GM12873 (cell line): ENCODE measurements around the gene CADM2.

Source experiments
- TF ChIP-seq, protein P1 (sequence below): IDR thresholded peaks from 2 replicates; pipeline ENCODE4 v1.5.1; 2012; ENCODE audit warnings: low read depth, mild to moderate bottlenecking, moderate library complexity, low read length, control low read depth; ENCODE audit not compliant: insufficient read depth; ENCODE audit errors: missing control alignments

The CADM2 gene

GRCh38 chr3:86109434-86109833 is 1150.6 kb downstream of the CADM2 start:
- TF ChIP-seq, protein P1, sequence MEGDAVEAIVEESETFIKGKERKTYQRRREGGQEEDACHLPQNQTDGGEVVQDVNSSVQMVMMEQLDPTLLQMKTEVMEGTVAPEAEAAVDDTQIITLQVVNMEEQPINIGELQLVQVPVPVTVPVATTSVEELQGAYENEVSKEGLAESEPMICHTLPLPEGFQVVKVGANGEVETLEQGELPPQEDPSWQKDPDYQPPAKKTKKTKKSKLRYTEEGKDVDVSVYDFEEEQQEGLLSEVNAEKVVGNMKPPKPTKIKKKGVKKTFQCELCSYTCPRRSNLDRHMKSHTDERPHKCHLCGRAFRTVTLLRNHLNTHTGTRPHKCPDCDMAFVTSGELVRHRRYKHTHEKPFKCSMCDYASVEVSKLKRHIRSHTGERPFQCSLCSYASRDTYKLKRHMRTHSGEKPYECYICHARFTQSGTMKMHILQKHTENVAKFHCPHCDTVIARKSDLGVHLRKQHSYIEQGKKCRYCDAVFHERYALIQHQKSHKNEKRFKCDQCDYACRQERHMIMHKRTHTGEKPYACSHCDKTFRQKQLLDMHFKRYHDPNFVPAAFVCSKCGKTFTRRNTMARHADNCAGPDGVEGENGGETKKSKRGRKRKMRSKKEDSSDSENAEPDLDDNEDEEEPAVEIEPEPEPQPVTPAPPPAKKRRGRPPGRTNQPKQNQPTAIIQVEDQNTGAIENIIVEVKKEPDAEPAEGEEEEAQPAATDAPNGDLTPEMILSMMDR = no peak
